Stimulated activated CD4-positive, alpha-beta T cell treated with anti-CD3 and anti-CD28 coated beads, Interleukin-1b, Interleukin-23, amount 100 ng/mL, for 1 hour (primary cell): ENCODE results near the gene DDX25.
"Not testable (repeated sequence)": the region's sequence is repeated elsewhere in the genome, so short reads cannot be mapped to it uniquely, and the experiment has no call there.

Source experiments
- DNase-seq, 2 donors: peaks; one replicate each; pipeline ENCODE4 v3.0.0-alpha.2; 2020; ENCODE audit warnings: low read depth in 2 of 2

The DDX25 gene

GRCh38 chr11:125903711-125904659 is at the start of gene DDX25:
Gene DDX25, plus strand, starts transcription at chr11:125904508. Its CDS starts 10 bp downstream, at chr11:125904518.
- no peak for DNase-seq

- not testable (repeated sequence) for DNase-seq
Observed at GRCh38 chr11:125857670-125858069, 46.6 kb upstream of the DDX25 start.

DNA sequence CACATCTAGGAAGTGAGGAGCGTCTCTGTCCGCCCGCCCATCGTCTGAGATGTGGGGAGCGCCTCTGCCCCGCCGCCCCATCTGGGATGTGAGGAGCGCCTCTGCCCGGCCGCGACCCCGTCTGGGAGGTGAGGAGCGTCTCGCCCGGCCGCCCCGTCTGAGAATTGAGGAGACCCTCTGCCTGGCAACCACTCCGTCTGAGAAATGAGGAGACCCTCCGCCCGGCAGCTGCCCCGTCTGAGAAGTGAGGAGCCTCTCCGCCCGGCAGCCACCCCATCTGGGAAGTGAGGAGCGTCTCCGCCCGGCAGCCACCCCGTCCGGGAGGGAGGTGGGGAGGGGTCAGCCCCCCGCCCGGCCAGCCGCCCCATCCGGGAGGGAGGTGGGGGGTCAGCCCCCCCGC is 41.5 kb upstream of the DDX25 start:
- not testable (repeated sequence) for DNase-seq

- DNase-seq = not testable (repeated sequence)
Observed at GRCh38 chr11:125865354-125865753, 39.0 kb upstream of the DDX25 start.

- DNase-seq = no peak
Observed at GRCh38 chr11:125869521-125869920, 34.8 kb upstream of the DDX25 start.

DNA sequence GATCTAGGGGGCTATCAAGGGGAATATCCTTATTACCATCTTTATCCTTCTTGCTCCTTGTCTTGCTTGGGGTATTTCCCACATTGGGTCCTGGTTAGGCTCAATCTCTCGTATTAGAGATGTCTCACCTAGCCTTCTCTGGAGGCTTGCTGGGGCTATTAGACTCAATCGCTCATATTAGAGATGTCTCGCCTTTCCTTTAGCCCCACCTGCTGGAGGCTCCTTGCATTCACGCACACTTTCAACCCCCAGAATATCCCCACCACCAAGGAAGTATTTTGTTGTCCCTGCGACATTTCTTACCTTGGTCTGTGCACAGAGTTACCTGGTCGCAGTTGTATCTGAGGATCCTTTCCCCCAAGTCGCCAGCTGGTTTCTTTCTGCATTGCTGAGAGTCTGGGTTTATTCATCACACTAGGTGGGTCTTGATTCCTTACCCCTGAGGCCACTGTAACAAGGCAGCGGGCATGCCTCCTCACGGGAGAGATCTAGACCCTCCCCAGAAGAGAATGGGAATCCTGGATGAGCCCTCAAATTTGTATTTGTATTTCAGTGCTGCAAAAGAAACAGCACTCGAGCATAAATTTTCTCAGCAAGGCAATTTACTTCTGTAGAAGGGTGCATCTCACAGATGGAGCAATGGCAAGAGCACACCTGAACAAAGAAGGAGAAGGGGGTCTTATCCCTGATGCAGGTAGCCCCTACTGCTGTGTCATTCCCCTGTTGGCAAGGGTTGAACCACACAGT is 32.7 kb upstream of the DDX25 start:
- no peak for DNase-seq

- no peak for DNase-seq
Observed at GRCh38 chr11:125872138-125872491, 32.2 kb upstream of the DDX25 start.

- DNase-seq = no peak
Observed at GRCh38 chr11:125873881-125874555, 30.3 kb upstream of the DDX25 start.

- DNase-seq = no peak
Observed at GRCh38 chr11:125874556-125875124, 29.7 kb upstream of the DDX25 start.

- no peak for DNase-seq
Observed at GRCh38 chr11:125881291-125881690, 23.0 kb upstream of the DDX25 start.

DNA sequence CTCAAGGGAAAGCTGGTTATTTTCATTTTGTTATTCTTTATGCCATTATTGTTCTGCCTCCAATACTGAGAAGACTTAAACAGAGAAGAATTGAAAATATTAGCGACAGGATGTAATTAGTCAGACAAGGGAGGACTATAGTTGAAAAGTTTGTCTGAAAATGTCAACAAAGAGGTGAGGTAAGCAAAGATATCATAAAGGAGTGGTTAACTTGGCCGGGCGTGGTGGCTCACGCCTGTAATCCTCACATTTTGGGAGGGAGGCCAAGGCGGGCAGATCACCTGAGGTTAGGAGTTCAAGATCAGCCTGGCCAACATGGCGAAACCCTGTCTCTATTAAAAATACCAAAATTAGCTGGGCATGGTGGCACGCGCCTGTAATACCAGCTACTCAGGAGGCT is 20.9 kb upstream of the DDX25 start:
- no peak for DNase-seq

DNA sequence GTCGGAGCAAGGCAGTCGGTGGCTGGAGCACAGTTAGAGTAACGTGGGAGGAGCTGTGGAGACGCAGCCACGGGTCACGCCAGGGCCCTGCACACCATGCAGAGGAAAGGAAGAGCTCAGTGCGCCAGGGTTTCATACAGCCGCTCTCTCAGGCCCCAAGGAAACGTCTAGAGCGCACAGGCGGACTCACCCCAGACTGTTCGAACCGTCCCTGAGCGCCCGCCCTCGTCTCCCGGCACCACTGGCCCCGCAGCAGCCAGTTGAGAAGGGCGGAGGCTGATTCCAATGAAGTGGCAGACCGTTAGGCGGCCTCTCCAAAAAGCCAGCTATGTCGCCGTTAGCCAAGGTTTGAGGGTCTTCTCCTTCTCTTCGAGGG is 17.3 kb upstream of the DDX25 start:
- no peak for DNase-seq

DNA sequence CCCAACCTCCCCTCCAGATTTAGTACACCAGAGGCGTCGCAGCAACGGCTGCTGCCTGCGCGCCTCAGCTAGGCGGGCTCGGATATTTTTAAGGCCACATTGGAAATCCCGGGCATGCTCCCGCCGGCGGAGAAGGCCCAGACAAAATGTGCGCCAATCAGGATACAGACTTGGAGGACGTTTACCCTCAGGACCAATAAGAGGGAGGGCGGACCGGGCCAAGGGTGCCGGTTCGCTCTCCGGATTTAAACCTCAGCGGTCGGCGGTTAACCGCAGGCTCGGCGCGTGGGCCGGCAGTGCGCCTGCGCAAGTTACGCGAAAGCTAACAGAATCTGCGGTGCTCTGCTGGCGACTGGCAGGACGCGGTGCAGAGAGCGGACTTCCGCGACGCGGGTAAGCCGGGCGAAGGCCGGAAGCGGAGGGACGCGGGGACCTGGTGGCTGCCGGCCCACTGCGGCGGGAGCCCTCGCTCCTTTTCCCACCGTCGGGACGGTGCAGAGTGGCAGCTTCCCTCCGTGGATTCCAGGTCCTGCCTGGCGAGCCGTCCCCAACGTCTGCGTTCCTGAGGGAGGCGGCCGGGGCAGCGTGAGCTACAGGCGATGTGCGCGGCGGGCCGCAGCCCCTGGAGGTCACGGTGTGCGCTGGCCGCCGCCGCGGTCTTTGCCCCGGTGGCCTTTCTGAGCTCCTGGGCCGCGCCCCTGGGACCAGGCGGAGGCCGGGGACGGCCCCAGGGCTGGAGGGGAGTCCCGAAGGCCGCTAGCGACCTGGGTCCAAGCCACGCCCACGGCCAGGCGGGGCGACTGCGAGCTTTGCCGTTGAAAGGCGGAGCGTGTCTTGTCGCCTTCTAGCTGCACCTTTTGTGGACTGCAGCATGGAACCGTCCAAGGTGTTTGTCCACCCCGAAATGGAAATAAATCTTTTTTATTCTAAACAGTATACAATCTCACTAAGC is 16.7 kb upstream of the DDX25 start, which contains the start of gene HYLS1:
Gene HYLS1, plus strand, starts transcription at position 296 of the 952 bp plus-strand sequence. CDS start 11,701 bp downstream, outside the sequence.
- peak; percentile 73 to 80 for DNase-seq

DNA sequence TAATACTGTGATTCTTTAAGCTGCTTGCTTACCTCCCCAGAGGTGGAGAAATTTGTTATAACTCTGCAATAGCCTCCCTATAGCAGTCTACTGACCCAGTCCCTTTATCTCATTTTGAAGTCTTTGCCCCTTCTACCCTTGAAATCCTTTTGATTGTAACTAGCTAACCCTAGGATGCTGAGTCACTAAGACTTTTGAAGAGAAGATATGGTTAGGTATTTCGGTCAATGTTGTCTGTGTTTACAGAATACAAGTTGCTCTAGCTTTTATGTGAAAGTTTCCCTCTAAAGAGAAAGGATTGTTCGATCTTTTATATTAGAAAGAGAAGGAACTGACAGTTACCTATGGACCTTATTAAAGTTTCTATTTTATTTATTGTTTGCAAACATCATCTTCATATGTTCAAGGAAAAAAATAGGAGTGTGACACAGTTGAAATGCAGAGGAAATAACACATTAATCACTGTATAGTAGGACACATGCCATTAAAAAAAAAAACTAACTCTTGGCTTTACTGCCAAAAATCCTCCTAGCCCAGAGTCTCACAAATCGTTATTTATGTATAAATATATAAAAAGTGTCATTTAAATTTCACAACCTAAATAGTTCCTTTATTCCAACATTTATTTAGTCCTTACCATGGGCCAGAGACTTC is 13.7 kb upstream of the DDX25 start:
- no peak for DNase-seq

DNA sequence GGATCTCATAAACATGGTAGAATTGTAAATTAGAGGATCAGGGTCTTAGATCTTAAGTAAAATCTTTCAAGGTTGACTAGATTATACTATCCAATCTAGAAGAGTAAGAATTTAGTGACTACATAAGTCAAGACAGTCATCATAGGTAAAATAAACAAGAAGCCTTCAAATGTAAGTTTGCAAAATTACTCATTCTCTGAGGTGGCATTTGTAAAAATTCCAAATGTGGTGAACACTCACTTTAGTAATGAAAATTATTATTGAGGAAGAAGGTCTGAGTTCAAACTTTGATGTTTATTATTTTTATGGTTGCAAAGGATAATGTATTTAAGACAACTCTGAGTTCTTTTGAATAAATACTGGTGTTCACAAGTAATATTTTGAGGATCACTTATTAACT is 12.2 kb upstream of the DDX25 start:
- no peak for DNase-seq

GRCh38 chr11:125892994-125893393 is 11.3 kb upstream of the DDX25 start:
- DNase-seq = no peak

DNA sequence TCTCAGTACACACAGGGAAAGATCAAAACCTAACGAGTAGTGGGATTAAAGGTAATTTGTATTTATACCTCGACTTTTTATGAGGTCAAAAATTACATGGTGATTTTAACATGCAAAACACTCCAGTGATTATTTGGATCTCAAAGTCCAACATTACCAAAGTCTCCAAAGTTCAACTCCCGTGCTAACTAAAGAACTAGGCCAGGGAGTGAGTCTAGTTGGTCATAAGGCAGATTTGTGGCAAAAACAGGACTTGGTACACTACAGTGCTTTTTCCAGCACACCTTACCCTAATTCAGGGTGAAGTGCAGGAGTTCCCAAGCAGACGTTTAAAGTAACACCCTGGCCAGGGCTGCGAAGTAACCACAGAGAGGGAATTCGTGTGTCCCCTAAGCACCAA is 2.4 kb upstream of the DDX25 start:
- DNase-seq = no peak

- no peak for DNase-seq
Observed at GRCh38 chr11:125902277-125902926, 1.9 kb upstream of the DDX25 start.

- peak; percentile 63 to 79 for DNase-seq
Observed at GRCh38 chr11:125902927-125903710, 1.2 kb upstream of the DDX25 start, which contains the start of gene PUS3. Gene PUS3, minus strand, starts transcription at chr11:125903206. Its CDS starts 6,922 bp downstream, at chr11:125896284.
